Stimulated activated CD4-positive, alpha-beta T cell treated with anti-CD3 and anti-CD28 coated beads, Interleukin-1b, Interleukin-23, amount 100 ng/mL, for 1 hour (primary cell): ENCODE results near the gene TRERF1.
"Not testable (repeated sequence)": the region's sequence is repeated elsewhere in the genome, so short reads cannot be mapped to it uniquely, and the experiment has no call there.

Source experiments
- DNase-seq, 2 donors: peaks; one replicate each; pipeline ENCODE4 v3.0.0-alpha.2; 2020; ENCODE audit warnings: low read depth in 2 of 2

Gene TRERF1

GRCh38 chr6:42225029-42225339 lies 226.7 kb downstream of the TRERF1 start:
- no peak for DNase-seq

DNA sequence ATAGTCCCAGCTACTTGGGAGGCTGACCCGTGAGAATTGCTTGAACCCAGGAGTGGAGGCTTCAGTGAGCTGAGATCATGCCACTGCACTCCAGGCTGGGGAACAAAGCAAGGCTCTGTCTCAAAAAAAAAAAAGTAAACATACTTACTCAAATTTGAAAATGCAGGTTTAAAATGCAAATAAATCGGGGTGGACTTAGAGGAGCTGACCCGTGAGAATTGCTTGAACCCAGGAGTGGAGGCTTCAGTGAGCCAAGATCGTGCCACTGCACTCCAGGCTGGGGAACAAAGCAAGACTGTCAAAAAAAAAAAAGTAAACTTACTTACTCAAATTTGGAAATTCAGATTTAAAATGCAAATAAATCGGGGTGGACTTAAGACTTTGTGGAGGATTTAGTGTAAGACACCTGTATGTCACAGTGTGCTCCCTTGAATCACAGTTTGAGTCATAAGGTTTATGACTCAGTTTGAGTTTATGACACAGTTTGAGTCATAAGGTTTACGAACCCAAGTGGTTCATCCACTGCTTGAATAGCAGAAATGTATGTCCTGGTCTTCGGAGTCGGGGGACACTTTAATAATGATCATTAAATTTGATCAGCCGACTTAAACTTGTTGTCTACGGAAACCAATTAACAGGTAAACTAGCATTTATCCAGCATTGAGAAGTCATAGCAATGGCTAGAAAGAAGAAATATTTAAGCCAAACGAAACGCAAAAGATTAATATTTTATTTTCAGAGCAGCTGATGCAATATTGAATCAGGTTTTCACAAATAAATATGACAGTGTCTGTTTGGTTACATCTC lies 227.3 kb downstream of the TRERF1 start:
- DNase-seq: no peak

DNA sequence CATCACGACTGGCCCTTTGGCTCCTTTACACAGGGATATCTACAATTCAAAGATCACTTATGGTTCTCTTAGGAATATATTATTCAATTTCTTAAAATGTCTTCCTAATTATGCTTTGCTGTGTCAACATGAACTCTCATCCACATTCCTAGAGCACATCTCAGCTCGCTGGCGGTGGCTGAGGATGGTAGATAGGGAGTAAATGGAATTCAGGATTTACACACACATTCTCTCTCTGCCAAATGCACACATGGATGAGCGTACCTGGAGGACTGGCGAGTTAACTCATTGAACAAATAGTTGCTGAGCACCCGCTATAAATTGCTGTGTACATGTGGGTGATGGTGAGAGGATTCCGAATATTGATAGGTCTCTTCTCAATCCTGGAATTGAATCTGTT lies 229.3 kb downstream of the TRERF1 start:
- DNase-seq: no peak

GRCh38 chr6:42221546-42221945 lies 230.2 kb downstream of the TRERF1 start:
- no peak for DNase-seq

DNA sequence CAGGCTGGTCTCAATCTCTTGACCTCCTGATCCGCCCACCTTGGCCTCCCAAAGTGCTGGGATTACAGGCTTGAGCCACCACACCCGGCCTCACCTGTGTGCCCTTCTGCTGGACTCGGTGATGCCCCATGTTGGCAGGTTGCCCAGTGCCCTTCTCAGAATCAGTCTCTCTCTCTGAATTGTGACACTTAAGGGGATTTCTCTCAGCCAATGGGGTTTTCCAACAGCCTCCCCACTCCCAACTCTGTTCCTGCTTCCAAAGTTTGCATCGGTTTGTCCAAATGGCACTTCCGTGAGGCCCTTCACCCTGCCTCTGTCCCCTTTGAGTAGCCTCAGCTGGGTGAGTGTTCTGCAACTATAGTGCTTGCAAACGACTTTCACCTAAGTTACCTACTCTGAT lies 230.9 kb downstream of the TRERF1 start:
- DNase-seq: no peak

GRCh38 chr6:42217519-42218367 lies 234.0 kb downstream of the TRERF1 start, which contains the start of gene MRPS10:
Gene MRPS10, minus strand, starts transcription at chr6:42217861. Its CDS starts 12 bp downstream, at chr6:42217849.
- peak; percentile 70 to 74 for DNase-seq

DNA sequence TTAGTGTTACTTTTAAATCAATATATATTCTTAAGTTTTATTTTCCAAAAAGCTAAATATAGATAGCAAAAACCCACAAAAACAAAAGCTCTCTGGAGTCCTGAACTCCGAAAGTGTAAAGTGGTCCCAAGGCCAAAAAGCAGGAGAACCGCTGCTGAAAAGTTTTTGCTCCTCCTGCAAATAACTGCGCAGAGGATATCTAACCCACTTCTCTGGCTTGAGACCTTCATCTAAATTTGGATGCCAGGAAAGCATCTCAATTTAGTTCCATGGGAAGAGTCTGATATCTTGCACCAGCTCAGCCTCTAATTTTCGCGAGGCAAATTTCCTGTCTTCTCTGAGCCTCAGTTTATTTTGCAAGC lies 234.6 kb downstream of the TRERF1 start:
- DNase-seq: no peak

DNA sequence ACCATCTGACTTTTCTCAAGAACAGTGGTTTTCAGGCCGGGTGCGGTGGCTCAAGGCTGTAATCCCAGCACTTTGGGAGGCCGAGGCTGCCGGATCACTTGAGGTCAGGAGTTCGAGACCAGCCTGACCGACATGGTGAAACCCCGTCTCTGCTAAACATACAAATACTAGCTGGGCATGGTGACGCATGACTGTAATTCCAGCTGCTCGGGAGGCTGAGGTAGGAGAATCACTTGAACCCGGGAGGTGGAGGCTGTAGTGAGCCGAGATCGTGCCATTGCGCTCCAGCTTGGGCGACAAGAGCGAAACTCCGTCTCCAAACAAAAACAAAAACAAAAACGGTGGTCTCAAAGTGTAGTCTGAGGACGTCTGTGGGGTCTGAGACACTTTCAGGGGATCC lies 235.2 kb downstream of the TRERF1 start:
- DNase-seq: not testable (repeated sequence)

GRCh38 chr6:42212442-42212841 lies 239.3 kb downstream of the TRERF1 start:
- no peak for DNase-seq

- no peak for DNase-seq
Measured at GRCh38 chr6:42211726-42212125, 240.0 kb downstream of the TRERF1 start.

- DNase-seq: no peak
Measured at GRCh38 chr6:42210551-42210950, 241.2 kb downstream of the TRERF1 start.

DNA sequence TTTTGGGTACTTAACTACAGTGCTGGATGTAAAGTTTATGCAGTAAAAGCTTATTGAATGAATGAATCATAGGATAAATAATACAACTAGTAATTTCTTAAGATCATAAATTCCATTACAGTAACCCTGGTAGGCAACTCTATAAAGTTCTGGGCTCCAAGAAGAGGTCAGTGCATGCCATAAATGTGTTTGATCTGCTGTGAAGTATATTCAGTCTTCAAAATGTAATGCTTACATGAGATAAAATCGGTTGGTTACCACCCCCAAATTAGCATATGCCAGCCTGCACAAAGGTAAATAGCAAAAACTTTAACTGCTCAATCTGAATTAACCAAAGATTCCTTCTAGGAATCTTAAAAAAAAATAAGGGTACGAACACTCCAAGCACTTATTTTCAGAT lies 244.2 kb downstream of the TRERF1 start:
- DNase-seq: not testable (repeated sequence)

DNA sequence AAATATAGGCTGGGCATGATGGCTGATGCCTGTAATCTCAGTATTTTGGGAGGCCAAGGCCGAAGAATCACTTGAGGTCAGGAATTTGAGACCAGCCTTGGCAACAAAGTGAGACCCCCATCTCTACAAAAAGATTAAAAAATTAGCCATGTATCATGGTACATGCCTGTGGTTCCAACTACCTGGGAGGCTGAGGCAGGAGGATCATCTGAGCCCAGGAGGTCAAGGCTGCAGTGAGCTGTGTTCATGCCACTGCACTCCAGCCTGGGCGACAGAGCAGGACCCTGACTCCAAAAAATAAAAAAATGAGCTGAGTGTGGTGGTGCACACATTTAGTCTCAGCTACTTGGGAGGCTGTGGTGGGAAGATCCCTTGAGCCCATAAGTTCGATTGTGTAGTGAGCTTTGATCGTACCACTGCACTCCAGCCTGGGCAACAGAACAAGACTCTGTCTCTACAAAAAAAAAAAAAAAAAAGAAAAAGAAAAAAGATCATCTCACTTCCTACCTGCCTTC lies 246.9 kb downstream of the TRERF1 start:
- no peak for DNase-seq

GRCh38 chr6:42203183-42203582 lies 248.5 kb downstream of the TRERF1 start:
- DNase-seq: no peak

GRCh38 chr6:42202131-42202915 lies 249.4 kb downstream of the TRERF1 start:
- not testable (repeated sequence) for DNase-seq

DNA sequence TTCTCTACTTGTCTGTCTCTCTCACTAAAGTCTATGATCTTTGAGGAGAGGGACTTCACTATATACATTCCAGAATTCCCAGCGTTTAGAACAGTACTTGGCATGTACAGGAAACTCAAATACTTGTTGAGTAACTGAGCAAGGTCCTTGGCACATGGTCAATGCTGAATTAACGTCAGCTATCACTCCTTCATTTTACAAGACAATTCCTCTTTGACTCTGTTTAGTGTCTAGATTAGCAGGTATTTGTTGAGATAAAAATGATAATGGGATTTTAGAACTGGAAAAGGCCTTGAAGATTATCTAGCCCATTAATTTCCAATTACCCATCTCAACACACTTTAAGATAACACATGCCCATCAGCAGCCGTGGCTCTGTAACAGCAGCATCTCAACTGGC lies 250.3 kb downstream of the TRERF1 start:
- DNase-seq: no peak

GRCh38 chr6:42200035-42200434 lies 251.7 kb downstream of the TRERF1 start:
- DNase-seq: no peak

GRCh38 chr6:42199106-42199981 lies 252.4 kb downstream of the TRERF1 start:
- no peak for DNase-seq

DNA sequence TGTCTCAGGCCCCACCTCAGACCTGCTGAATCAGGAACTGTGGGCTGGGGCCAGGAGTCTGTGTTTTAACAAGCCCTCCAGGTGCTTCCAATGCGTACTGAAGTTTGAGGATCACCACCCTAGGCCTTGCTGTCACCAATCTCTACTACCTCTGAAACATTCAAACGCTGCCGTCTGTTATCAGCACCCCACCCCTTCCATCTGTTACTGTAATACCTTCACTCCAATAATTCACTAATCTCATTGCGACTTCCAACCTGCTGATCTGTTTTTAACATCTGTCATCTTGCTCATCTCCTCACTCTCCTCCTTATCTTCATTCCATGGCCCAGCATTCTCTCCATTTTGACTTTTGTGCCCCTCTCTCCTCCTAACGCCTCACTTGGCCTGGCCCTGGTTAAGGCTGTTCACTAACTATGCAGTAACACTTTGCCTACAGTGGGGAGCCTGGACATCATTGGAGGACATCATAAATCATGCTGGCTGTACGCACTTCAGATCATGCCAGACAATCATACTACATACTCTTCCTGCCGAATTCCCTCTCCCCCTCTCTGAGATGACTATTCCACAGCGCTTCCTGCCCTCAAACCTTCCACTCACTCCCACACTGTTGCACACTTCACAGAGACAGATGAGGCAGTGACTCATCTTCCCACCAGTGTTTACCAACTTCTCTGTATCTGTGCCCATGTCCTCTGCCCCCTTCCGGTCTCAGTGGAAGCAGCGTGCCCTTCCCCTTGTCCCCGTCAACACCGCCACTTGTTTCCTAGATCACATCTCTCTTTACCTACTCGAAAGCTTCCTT lies 254.0 kb downstream of the TRERF1 start:
- DNase-seq: no peak

DNA sequence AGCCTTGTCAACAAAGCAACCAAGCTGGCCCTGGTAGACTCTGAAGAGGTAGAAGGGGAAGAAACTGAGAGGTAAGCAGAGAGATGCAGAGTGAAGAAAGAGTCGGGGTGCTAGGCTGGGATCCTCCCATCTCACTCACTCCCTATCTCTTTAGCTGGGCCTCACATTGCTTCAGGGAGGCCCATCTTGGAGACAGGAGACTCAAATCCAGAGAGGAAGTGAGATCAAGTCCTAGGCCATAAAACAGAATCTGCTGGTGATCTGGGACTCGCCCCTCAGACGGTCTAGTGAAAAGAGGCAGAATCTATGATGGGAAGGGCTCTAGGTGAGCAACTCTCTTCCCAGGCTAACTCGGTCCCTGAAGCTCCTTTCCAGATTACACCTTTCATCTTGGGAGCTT lies 256.3 kb downstream of the TRERF1 start:
- DNase-seq: no peak
